Panc1 (cell line): ENCODE data around the gene NFAT5.
"Not testable (repeated sequence)": the region's sequence is repeated elsewhere in the genome, so short reads cannot be mapped to it uniquely, and the experiment has no call there.

Experiments used
- POLR2AphosphoS5 ChIP-seq: IDR thresholded peaks from 2 replicates; pipeline ENCODE4 v1.6.1; 2012; ENCODE audit warnings: mild to moderate bottlenecking, low read depth, low read length, moderate library complexity
- SIN3A ChIP-seq: IDR thresholded peaks from 2 replicates; pipeline ENCODE4 v1.6.1; 2012; ENCODE audit warnings: low read depth, mild to moderate bottlenecking, low read length, moderate library complexity, borderline replicate concordance; ENCODE audit not compliant: insufficient read depth
- TF ChIP-seq, protein P1 (sequence below): fragments of 450-650 bp; IDR thresholded peaks from 2 replicates; pipeline ENCODE4 v1.5.1; 2017; ENCODE audit warnings: mild to moderate bottlenecking
- TF ChIP-seq, protein P2 (sequence below), 2 experiments: IDR thresholded peaks; 2 replicates each; pipeline ENCODE4 v1.6.1; 2011 to 2012; ENCODE audit warnings: low read depth in 2 of 2, control low read depth in 1 of 2, low read length in 1 of 2, mild to moderate bottlenecking in 1 of 2, moderate library complexity in 1 of 2; ENCODE audit not compliant: insufficient read depth in 1 of 2

DNA sequence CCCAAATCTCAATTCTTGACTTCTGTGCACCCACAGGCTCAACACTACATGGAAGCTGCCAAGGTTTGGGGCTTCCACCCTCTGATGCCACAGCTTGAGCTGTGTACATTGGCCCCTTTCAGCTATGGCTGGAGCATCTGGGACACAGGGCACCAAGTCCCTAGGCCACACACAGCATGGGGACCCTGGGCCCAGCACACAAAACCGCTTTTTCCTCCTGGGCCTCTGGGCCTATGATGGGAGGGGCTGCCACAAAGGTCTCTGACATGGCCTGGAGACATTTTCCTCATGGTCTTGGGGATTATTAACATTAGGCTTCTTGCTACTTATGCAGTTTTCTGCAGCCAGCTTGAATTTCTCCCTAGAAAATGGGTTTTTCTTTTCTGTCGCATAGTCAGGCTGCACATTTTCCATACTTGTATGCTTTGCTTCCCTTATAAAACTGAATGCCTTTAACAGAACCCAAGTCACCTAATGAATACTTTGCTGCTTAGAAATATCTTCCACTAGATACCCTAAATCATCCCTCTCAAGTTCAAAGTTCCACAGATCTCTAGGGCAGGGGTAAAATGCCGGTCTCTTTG, 70.9 kb downstream of the NFAT5 start:
- TF ChIP-seq, protein P1, sequence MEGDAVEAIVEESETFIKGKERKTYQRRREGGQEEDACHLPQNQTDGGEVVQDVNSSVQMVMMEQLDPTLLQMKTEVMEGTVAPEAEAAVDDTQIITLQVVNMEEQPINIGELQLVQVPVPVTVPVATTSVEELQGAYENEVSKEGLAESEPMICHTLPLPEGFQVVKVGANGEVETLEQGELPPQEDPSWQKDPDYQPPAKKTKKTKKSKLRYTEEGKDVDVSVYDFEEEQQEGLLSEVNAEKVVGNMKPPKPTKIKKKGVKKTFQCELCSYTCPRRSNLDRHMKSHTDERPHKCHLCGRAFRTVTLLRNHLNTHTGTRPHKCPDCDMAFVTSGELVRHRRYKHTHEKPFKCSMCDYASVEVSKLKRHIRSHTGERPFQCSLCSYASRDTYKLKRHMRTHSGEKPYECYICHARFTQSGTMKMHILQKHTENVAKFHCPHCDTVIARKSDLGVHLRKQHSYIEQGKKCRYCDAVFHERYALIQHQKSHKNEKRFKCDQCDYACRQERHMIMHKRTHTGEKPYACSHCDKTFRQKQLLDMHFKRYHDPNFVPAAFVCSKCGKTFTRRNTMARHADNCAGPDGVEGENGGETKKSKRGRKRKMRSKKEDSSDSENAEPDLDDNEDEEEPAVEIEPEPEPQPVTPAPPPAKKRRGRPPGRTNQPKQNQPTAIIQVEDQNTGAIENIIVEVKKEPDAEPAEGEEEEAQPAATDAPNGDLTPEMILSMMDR = not testable (repeated sequence)
- not testable (repeated sequence) for TF ChIP-seq POLR2AphosphoS5, SIN3A
- TF ChIP-seq, protein P2, sequence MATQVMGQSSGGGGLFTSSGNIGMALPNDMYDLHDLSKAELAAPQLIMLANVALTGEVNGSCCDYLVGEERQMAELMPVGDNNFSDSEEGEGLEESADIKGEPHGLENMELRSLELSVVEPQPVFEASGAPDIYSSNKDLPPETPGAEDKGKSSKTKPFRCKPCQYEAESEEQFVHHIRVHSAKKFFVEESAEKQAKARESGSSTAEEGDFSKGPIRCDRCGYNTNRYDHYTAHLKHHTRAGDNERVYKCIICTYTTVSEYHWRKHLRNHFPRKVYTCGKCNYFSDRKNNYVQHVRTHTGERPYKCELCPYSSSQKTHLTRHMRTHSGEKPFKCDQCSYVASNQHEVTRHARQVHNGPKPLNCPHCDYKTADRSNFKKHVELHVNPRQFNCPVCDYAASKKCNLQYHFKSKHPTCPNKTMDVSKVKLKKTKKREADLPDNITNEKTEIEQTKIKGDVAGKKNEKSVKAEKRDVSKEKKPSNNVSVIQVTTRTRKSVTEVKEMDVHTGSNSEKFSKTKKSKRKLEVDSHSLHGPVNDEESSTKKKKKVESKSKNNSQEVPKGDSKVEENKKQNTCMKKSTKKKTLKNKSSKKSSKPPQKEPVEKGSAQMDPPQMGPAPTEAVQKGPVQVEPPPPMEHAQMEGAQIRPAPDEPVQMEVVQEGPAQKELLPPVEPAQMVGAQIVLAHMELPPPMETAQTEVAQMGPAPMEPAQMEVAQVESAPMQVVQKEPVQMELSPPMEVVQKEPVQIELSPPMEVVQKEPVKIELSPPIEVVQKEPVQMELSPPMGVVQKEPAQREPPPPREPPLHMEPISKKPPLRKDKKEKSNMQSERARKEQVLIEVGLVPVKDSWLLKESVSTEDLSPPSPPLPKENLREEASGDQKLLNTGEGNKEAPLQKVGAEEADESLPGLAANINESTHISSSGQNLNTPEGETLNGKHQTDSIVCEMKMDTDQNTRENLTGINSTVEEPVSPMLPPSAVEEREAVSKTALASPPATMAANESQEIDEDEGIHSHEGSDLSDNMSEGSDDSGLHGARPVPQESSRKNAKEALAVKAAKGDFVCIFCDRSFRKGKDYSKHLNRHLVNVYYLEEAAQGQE (IDR thresholded peaks at IDR 0.05; ENCODE audit: insufficient read depth in 1 of 2, low read depth in 2 of 2, low read length in 1 of 2) = not testable (repeated sequence)
